GM19025 (cell line): ENCODE data around the gene EPN2.

Source experiments
- ATAC-seq: cut with Tn5 transposase; IDR thresholded peaks from one replicate; pipeline ENCODE4 v1.9.1; 2021; ENCODE audit warnings: mild to moderate bottlenecking, low read depth, moderate library complexity; ENCODE audit not compliant: unreplicated experiment

The EPN2 gene

DNA sequence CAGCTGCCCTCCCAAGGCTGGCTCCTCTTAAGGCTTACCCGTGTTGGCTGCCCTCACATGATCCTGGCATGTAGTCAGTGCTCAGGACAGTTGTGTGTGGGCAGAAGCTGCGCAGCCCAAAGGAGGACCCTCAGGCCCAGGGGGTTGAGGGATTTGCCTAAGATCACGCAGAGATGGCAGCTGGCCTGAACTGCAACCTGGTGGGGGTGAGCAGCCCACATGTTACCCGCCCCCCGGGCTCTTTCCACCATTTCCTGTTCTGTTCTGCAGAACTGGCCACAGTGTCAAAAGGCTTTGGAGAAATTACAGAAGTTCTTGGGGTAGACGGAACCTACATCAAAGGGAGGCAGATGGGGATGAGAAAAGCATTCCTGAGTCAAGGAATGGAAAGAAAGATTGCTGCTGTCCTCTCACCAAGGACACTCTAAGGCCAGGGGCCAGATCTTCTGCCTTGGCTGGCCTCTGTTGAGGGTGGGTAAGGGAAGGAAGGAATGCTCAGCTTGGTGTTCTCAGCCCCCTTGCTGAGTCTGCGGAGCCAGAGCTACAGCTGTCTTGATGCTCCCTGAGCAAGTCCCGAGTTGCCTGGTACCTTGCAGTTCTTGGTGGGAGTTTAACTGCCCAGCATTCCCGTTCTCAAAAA is 53.0 kb downstream of the EPN2 start:
- ATAC-seq, result no peak

GRCh38 chr17:19291646-19292376 is 54.6 kb downstream of the EPN2 start:
- no peak for ATAC-seq

DNA sequence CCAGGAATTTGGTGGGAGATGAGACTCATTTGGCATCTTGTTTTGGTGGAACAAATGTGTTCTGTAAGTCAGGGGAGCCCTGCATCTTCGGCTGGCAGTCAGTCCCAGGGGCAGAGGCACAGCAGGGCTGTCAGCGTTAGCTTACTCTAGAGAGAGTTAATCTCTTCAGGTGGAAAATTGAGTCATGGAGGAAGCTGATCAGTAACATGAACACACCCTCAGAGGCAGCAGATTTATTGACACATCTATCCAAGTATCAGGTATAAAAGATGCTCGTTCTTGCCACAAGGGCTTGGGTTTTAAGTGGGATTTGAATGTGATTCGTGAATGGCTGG is 55.2 kb downstream of the EPN2 start:
- no peak for ATAC-seq

- no peak for ATAC-seq
Observed at GRCh38 chr17:19294443-19294842, 57.3 kb downstream of the EPN2 start.

- ATAC-seq, result no peak
Observed at GRCh38 chr17:19295473-19296135, 58.4 kb downstream of the EPN2 start.

- no peak for ATAC-seq
Observed at GRCh38 chr17:19296786-19297778, 59.9 kb downstream of the EPN2 start.

DNA sequence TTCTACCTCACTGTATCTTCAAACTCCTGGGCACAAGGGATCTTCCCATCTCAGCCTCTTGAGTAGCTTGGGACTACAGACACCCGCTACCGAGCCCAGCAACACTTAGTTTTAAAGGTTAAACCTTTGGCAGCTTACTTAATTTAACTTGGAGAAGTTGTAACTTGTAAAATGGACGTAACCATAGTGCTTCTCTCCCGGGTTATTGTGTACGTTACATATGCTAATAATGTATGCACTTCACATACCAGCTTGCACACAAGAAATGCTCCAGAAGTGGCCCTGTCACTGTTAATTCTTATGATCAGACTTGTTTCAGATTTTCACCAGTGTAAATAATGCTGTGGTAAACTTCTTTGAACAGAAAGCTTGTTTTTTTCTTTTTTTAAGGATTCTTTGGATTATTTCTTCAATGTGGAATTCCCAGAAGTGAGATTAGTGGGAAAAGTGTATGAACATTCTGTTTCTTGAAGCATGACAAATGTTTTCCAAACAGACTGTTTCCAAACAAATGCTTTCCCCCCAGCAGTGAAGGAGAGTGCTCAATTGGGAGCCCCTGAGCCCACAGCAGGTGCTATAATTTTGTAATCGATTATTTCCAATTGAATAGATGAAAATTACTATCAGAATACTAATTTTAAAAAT is 61.5 kb downstream of the EPN2 start:
- no peak for ATAC-seq

DNA sequence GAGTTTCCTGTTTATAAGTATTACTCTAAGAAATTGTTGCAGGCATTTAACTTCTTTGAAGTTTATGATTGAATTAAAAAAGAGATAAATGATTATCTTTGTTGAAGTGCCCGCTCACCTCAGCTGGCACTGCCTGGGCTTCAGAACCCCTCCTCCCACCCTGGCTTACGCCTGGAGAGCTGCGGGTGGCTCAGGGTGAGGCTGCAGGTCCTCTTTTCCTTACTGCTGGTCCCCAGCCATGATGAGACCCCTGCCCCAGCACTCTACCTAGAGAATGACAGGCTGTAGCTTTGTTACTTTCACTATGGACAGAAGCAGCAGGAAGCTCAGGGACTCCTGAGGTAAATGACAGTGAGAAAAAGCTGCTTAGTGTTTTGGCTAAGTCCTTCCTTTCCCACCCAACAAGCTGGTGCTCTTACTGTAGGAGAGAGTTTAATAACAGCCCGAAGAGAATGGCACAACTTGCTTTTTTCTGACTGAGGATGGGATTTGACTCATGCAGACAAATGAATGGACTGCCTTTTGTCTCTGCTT is 62.1 kb downstream of the EPN2 start:
- ATAC-seq, result no peak

DNA sequence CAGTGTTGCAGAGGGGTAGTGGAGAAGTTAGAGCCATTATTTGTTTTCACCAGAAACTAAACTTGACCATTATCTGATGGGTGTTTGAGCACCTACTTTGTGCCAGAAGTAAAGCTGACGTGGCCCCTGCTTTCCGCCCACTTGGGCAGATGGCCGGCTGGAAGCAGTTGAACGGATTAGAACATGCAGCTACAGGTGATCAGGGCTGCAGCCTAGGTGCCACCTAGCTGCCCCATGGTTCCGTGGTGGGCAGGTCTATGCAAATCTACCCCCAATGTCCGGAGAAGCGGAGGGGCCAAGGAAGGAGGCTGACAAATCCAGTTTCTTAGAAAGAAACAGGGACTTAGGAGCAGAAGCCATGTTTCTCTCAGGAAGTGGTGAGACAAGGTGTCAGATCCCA is 62.7 kb downstream of the EPN2 start:
- ATAC-seq, result no peak

GRCh38 chr17:19301274-19301951 is 64.2 kb downstream of the EPN2 start:
- ATAC-seq, result no peak

DNA sequence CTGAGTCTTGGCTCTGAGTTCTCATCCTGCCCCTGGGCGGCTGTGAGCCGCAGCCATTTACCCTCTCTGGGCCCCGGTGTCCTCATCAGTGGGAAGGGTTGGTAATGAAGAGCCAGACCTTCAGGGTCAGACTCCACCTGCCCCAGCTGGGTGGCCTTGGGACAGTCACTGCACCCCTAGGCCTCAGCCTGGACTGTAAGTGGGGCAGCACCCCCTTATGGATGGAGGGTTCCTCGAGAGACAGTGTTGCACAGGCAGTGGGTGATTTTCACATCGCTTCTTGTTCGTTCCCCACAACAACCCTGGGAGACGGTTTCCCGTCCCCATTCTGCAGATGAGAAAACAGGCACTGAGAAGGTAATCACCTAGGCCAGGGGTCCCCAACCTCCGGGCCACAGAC is 64.8 kb downstream of the EPN2 start:
- ATAC-seq, result no peak

DNA sequence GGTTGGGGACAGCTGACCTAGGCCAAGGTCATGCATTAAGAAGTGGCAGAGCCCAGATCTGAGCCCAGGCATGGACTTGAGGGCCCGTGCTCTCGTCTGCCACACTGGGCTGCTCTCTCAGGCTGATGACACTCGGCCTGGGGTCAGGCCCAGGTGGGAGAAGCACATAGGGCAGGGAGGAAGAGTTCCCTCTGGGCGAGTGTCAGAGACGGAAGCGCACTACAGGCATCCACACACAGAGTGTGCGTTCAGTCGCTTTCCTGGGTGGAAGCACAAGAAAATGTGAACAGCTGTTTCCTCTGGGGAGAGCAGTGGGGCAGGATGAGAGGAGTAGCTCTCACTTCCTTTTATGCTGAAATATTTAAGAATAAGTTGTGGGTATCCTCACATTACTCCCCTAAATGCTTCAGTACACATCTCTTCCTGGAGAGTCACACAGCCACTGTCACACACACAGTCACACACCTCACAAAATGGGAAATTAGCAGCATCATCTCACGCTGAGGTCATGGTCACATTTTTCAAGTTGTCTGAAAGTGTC is 65.7 kb downstream of the EPN2 start:
- ATAC-seq, result no peak

- no peak for ATAC-seq
Observed at GRCh38 chr17:19303367-19303776, 66.2 kb downstream of the EPN2 start.

- ATAC-seq, result no peak
Observed at GRCh38 chr17:19304209-19304608, 67.0 kb downstream of the EPN2 start.

DNA sequence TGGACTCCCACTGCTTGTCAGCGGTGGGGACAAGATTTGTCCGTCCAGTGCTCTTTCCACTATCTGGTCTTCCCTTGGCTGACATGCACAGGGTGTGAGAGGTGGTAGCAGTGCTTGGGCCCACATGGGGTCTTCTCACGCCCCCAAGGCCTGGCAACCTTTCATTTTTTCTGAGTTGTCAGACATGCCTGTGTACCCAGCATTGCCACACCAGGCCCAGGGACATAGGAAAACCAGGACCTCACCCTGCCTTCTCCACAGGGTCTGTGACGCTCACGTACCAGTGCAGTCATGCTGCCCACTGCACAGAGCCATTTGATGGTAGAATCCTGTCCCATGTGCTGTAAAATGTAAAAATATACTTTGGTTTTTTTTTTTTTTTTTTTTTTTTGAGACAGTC is 67.6 kb downstream of the EPN2 start:
- ATAC-seq, result no peak

- no peak for ATAC-seq
Observed at GRCh38 chr17:19305256-19305655, 68.1 kb downstream of the EPN2 start.

GRCh38 chr17:19305761-19306159 is 68.6 kb downstream of the EPN2 start:
- no peak for ATAC-seq

GRCh38 chr17:19306160-19307111 is 69.3 kb downstream of the EPN2 start:
- peak; percentile 92 for ATAC-seq
